ENCODE results near the gene JMJD6.

- no peak for TF ChIP-seq CTCF (IDR thresholded peaks at IDR 0.05; ENCODE audit: poor library complexity)
- no peak for TF ChIP-seq EZH2phosphoT487 (IDR thresholded peaks at IDR 0.05; ENCODE audit: low read depth, severe bottlenecking, unreplicated experiment)
- no peak for TF ChIP-seq EZH2 (IDR thresholded peaks at IDR 0.05; ENCODE audit: borderline replicate concordance)
These were observed 24.3 kb downstream of the JMJD6 start for GRCh38 chr17:76702076-76702475.
